GM06990 (cell line): ENCODE results near the gene PTH1R.
A peak's percentile ranks its signal among the peaks of the same experiment; 100 is the strongest.

ENCODE experiments used
- DNase-seq: peaks from one replicate; pipeline ENCODE4 v3.0.0-alpha.2; 2011; ENCODE audit not compliant: insufficient read length; ENCODE audit errors: extremely low read depth
- H3K27me3 ChIP-seq: replicated peaks from 2 replicates; pipeline ENCODE4 v1.6.0; 2011; ENCODE audit warnings: low read length; ENCODE audit not compliant: control insufficient read depth, insufficient read depth
- H3K36me3 ChIP-seq: 2 replicates; pipeline ENCODE4 v1.5.1; 2011; ENCODE audit warnings: low read length; ENCODE audit not compliant: control insufficient read depth, insufficient read depth
- H3K4me3 ChIP-seq: replicated peaks from 2 replicates; pipeline ENCODE4 v1.5.1; 2011; ENCODE audit warnings: low read depth, mild to moderate bottlenecking, control low read depth, low read length
- TF ChIP-seq, protein P1 (sequence below): IDR thresholded peaks from 2 replicates; pipeline ENCODE4 v1.5.1; 2011; ENCODE audit warnings: low read length, control low read depth, mild to moderate bottlenecking, inconsistent platforms; ENCODE audit not compliant: insufficient read depth, poor library complexity, severe bottlenecking

Gene PTH1R

GRCh38 chr3:46843508-46843907, 34.0 kb upstream of the PTH1R start:
- H3K36me3 ChIP-seq: no peaks in the 10 kb centered on the region
- no peak overlapping the region for H3K4me3 ChIP-seq
- no peaks in the 10 kb centered on the region for H3K27me3 ChIP-seq
- no peak for DNase-seq
- TF ChIP-seq, protein P1, sequence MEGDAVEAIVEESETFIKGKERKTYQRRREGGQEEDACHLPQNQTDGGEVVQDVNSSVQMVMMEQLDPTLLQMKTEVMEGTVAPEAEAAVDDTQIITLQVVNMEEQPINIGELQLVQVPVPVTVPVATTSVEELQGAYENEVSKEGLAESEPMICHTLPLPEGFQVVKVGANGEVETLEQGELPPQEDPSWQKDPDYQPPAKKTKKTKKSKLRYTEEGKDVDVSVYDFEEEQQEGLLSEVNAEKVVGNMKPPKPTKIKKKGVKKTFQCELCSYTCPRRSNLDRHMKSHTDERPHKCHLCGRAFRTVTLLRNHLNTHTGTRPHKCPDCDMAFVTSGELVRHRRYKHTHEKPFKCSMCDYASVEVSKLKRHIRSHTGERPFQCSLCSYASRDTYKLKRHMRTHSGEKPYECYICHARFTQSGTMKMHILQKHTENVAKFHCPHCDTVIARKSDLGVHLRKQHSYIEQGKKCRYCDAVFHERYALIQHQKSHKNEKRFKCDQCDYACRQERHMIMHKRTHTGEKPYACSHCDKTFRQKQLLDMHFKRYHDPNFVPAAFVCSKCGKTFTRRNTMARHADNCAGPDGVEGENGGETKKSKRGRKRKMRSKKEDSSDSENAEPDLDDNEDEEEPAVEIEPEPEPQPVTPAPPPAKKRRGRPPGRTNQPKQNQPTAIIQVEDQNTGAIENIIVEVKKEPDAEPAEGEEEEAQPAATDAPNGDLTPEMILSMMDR: no peak

DNA sequence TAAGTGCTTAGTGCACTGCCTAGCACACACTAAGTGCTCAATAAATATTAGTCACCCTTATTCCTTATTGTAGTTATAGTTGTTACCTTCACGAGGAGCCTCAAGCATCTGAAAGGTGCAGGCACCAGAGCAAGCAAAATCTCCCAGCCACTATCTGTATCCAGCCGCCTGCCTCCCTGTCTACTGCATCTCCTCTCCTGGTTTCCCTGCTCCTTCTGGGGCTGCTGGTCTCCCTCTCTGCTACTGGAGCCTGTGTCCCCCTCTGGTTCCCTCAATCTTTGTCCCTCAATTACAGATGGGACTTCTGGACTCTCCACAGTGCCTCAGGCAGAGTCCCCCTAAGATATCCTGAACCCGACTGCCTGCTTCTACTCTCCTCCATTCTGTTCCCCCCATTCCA, 33.1 kb upstream of the PTH1R start:
- TF ChIP-seq, protein P1: no peak

GRCh38 chr3:46844881-46845312, 32.6 kb upstream of the PTH1R start:
- no peaks in the 10 kb centered on the region for H3K27me3 ChIP-seq
- TF ChIP-seq, protein P1: no peak
- no peak for DNase-seq
- H3K36me3 ChIP-seq: no peaks in the 10 kb centered on the region
- peak overlapping the region; percentile 64; the same call in 1 of the 2 replicates for H3K4me3 ChIP-seq

More for the DNA sequence above, 33.1 kb upstream of the PTH1R start:
- no peak for DNase-seq
- Histone ChIP-seq H3K36me3 (no peaks in the 10 kb centered on the region), H3K4me3 (no peak overlapping the region), H3K27me3 (no peaks in the 10 kb centered on the region)

DNA sequence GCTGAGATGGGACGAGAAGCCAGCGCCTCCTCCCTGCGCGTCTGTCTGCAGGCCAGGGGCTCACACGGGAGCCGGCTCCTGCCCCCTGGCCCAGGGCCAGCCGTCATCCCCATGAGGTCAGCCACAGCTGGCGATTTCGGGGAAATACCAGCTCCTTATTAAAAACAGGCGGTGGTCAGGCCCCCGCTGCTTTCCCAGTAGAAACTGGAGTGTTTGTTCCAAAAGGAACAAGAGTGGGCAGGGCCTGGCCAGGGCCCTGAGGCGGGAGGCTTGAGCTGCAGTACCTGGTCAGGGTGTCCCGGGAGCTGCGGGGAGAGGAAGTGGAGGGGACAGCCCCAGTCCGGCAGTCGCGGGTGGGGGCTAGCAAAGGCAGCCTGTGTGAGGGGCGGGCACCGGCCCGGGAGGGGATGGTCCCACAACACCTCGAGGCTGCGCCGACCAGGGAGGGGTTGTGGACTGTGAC, 32.1 kb upstream of the PTH1R start:
- DNase-seq: no peak
- TF ChIP-seq, protein P1: no peak
- H3K27me3 ChIP-seq: no peaks in the 10 kb centered on the region
- H3K4me3 ChIP-seq: peak overlapping the region; percentile 64
- no peaks in the 10 kb centered on the region for H3K36me3 ChIP-seq

DNA sequence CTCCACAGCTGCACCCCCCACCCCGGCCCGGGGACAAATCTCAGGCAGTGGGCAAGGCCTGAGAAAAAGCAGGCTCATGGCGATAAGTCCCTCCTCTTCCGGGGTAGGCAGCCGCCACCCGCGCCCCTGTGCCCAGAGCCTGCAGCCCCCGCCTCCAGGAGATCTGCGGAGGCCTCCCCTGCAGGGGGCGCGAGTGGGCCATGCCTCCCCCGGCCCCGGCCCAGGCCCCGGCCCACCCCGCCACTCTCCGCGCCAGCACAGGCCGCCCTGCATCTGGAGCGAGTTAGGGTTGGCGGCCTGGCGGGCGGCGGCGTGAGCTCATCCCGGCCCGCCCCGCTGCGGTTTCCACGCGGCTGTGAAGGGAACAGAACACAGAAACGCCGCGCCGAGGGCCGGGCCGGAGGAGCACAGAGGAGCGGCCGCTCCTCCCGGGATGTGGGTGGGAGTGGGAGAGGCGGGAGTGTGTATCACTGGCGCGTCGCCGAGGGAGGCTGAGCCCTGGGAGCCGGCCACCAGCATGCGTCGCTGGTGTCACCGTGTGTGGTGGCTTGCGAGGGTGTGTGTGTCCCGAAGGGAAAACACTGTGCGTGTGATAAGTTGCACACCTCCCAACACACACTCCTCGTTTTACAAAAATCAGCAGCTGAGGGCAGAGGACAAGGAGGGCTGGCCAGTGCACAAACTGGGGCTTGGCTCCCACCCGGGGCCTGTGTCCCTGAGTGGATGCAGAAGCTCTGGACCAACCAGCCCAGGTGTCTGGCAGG, 31.5 kb upstream of the PTH1R start:
- TF ChIP-seq, protein P1: peak; percentile 42
- DNase-seq: peak; percentile 76
- no peaks in the 10 kb centered on the region for H3K36me3 ChIP-seq
- peak overlapping the region; percentile 64 for H3K4me3 ChIP-seq
- H3K27me3 ChIP-seq: no peaks in the 10 kb centered on the region
